PC-3 (cell line): ENCODE data around the gene EIF4E. TPM values are rescaled to one million over a fixed set of nuclear protein-coding genes. Genes with fewer than 3 reads are reported as not detected.
A peak's percentile ranks its signal among the peaks of the same experiment; 100 is the strongest.

Source experiments
- ATAC-seq: fragments of 200-7000 bp; cut with Tn5 transposase; 2 replicates; pipeline ENCODE4 v1.9.1; 2020; ENCODE audit warnings: mild to moderate bottlenecking, moderate library complexity
- BruUV-seq: library from RNA; stranded (reverse); fragments of 400-500 nt; replicated peaks from 2 replicates; lab custom pipeline; 2021; lab: Mats Ljungman, UMichigan
- CTCF ChIA-PET: fragments of 300-600 bp; sonication (Branson Sonifier 250); formaldehyde crosslinking; loops from one replicate; lab custom pipeline; 2022; ENCODE audit warnings: antibody characterized with exemption; lab: Charles Lee
- POLR2A ChIA-PET: fragments of 300-600 bp; sonication (Branson Sonifier 250); formaldehyde crosslinking; loops from one replicate; lab custom pipeline; 2022; ENCODE audit warnings: antibody characterized with exemption; ENCODE audit not compliant: unreplicated experiment; lab: Charles Lee
- DNase-seq: peaks from one replicate; pipeline ENCODE4 v3.0.0-alpha.2; 2015
- H2AFZ ChIP-seq: fragments of 300-600 bp; sonication (generic); 2 replicates; pipeline ENCODE4 v1.6.0; 2016; ENCODE audit warnings: antibody characterized with exemption, low read length
- H3F3A ChIP-seq: fragments of 300-600 bp; sonication (generic); one replicate; pipeline ENCODE4 v1.6.0; 2017; ENCODE audit warnings: antibody characterized with exemption, low read length, control low read depth, mild to moderate bottlenecking; ENCODE audit not compliant: unreplicated experiment
- H3K27ac ChIP-seq: fragments of 300-600 bp; sonication (generic); 2 replicates; pipeline ENCODE4 v1.5.1; 2016; ENCODE audit warnings: mild to moderate bottlenecking, low read length
- H3K27me3 ChIP-seq: fragments of 300-600 bp; sonication (generic); 2 replicates; pipeline ENCODE4 v1.6.1; 2016; ENCODE audit warnings: low read length, mixed read lengths
- H3K36me3 ChIP-seq: fragments of 300-600 bp; sonication (generic); 2 replicates; pipeline ENCODE4 v1.6.1; 2016; ENCODE audit warnings: low read depth, mixed run types, low read length, mixed read lengths
- H3K4me1 ChIP-seq: fragments of 300-600 bp; sonication (generic); 2 replicates; pipeline ENCODE4 v1.5.1; 2016; ENCODE audit warnings: low read length; ENCODE audit not compliant: insufficient read depth
- H3K4me2 ChIP-seq: fragments of 300-600 bp; sonication (generic); 2 replicates; pipeline ENCODE4 v1.6.0; 2016; ENCODE audit warnings: low read length
- H3K4me3 ChIP-seq: fragments of 300-600 bp; sonication (generic); 2 replicates; pipeline ENCODE4 v1.5.1; 2016; ENCODE audit warnings: mild to moderate bottlenecking, low read length, mixed read lengths
- H3K79me2 ChIP-seq: fragments of 300-600 bp; sonication (generic); 2 replicates; pipeline ENCODE4 v1.6.1; 2017; ENCODE audit warnings: low read length, mixed read lengths
- H3K9ac ChIP-seq: fragments of 300-600 bp; sonication (generic); 2 replicates; pipeline ENCODE4 v1.6.0; 2016; ENCODE audit warnings: mild to moderate bottlenecking, low read length
- H3K9me2 ChIP-seq: fragments of 300-600 bp; sonication (generic); replicated peaks from 2 replicates; pipeline ENCODE4 v1.6.1; 2016; ENCODE audit warnings: mixed run types, low read length, mixed read lengths
- H3K9me3 ChIP-seq: fragments of 300-600 bp; sonication (generic); 2 replicates; pipeline ENCODE4 v1.6.1; 2016; ENCODE audit warnings: low read length, mixed read lengths
- H4K20me1 ChIP-seq: fragments of 300-600 bp; sonication (generic); 2 replicates; pipeline ENCODE4 v1.6.1; 2016; ENCODE audit warnings: low read length, mixed read lengths
- CTCF ChIP-seq: fragments of 300-600 bp; sonication (generic); conservative IDR thresholded peaks from 2 replicates; pipeline ENCODE4 v1.5.1; 2017; ENCODE audit warnings: antibody characterized with exemption, low read depth, mild to moderate bottlenecking, low read length
- EZH2 ChIP-seq: fragments of 300-600 bp; sonication (generic); IDR thresholded peaks from one replicate; pipeline ENCODE4 v1.6.1; 2017; ENCODE audit warnings: antibody characterized with exemption, mild to moderate bottlenecking, low read length; ENCODE audit not compliant: unreplicated experiment
- EZH2phosphoT487 ChIP-seq: fragments of 300-600 bp; sonication (generic); IDR thresholded peaks from 2 replicates; pipeline ENCODE4 v1.6.1; 2018; ENCODE audit warnings: mild to moderate bottlenecking, antibody characterized with exemption, low read length, borderline replicate concordance
- intact Hi-C: fragments of 100-400 bp; cut with micrococcal nuclease; formaldehyde crosslinking; loops from 2 replicates; pipeline ENCODE4 v1.9.0; 2023
- total RNA-seq: library from RNA; depleted of rRNA; stranded (reverse); fragments of >200 nt; gene quantifications from 2 replicates; pipeline ENCODE4 v1.2.3, GENCODE V29; 2014

Gene EIF4E
- total RNA-seq, 1 experiment from 2014 or later, result 134 TPM

DNA sequence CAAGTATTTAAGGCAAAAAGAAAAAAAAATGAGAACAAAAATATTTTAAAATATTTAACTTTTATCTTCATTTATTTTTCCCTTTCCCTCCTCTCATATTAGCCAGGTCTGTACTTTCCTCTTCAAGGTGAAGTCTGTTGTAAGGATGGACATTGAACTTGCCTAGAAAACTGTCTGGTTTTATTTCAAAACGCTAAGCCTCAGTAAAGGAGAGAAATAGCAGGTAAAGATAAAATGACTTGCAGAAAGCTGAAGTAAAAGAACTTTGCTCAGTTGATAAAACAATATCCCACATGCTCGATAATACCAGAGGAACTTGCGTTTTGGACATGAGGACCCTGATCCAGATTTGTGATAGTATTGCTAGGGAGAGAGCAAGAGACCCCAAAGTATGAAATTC, 38.0 kb upstream of the EIF4E start:
- Histone ChIP-seq H3K9ac (no peak overlapping the region), H3K27ac (no peak overlapping the region), H3K4me3 (no peak overlapping the region), H3K9me2 (no peaks in the 10 kb centered on the region), H3K4me1 (peaks cover 11% of the 10 kb centered on the region; the same call in 1 of the 2 replicates), H3K79me2 (no peaks in the 10 kb centered on the region), H4K20me1 (no peaks in the 10 kb centered on the region), H3K4me2 (no peak overlapping the region), H2AFZ (no peak overlapping the region), H3K9me3 (no peaks in the 10 kb centered on the region), H3F3A (no peaks in the 10 kb centered on the region), H3K36me3 (no peaks in the 10 kb centered on the region), H3K27me3 (no peaks in the 10 kb centered on the region)
- TF ChIP-seq CTCF, result no peak
- no peak for TF ChIP-seq EZH2
- no peak for TF ChIP-seq EZH2phosphoT487
- POLR2A ChIA-PET, result no interaction called here
- intact Hi-C loops, result no loop called here
- ATAC-seq, result no peak
- no peak for DNase-seq
- CTCF ChIA-PET, result no interaction called here
- BruUV-seq, result no TSS peak

GRCh38 chr4:98963538-98964433, 34.9 kb upstream of the EIF4E start:
- Histone ChIP-seq H3K36me3 (no peaks in the 10 kb centered on the region), H3K9ac (no peak overlapping the region), H3F3A (no peaks in the 10 kb centered on the region), H3K79me2 (no peaks in the 10 kb centered on the region), H3K27me3 (no peaks in the 10 kb centered on the region), H3K9me3 (no peaks in the 10 kb centered on the region), H3K4me1 (peaks cover 11% of the 10 kb centered on the region; the same call in 1 of the 2 replicates), H2AFZ (peak overlapping the region; percentile 68), H4K20me1 (no peaks in the 10 kb centered on the region), H3K27ac (peak overlapping the region; percentile 37), H3K4me2 (peak overlapping the region; percentile 17; the same call in 1 of the 2 replicates), H3K4me3 (no peak overlapping the region), H3K9me2 (no peaks in the 10 kb centered on the region)
- intact Hi-C loops, result no loop called here
- DNase-seq, result peak; percentile 23
- no peak for TF ChIP-seq EZH2phosphoT487
- no peak for TF ChIP-seq EZH2
- TF ChIP-seq CTCF, result no peak
- CTCF ChIA-PET, result no interaction called here
- peak; percentile 37 for ATAC-seq
- BruUV-seq, result no TSS peak
- POLR2A ChIA-PET, result no interaction called here

DNA sequence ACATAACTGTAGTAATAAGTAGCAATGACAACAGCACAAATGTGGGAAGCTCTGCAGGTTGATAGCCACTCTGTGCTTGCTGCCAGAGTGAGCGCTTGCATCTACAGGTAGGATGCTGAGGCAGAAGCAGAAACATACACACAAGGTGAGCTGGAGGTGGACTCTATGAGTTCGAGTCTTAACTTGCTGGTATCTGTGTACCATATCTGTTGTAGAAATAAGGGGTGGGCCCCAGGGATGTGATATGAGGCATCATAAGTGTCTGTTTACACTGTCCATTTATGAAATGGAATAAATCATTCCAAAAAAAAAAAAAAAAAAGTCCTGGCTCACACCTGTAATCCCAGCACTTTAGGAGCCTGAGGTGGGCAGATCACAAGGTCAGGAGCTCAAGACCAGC, 32.8 kb upstream of the EIF4E start:
- Histone ChIP-seq H3K4me2 (no peak overlapping the region), H3K4me3 (no peak overlapping the region), H4K20me1 (no peaks in the 10 kb centered on the region), H3K9me3 (no peaks in the 10 kb centered on the region), H2AFZ (no peak overlapping the region), H3K4me1 (peaks cover 11% of the 10 kb centered on the region; the same call in 1 of the 2 replicates), H3K9me2 (no peaks in the 10 kb centered on the region), H3K79me2 (no peaks in the 10 kb centered on the region), H3F3A (no peaks in the 10 kb centered on the region), H3K27me3 (no peaks in the 10 kb centered on the region), H3K27ac (no peak overlapping the region), H3K36me3 (no peaks in the 10 kb centered on the region), H3K9ac (no peak overlapping the region)
- TF ChIP-seq CTCF (no peak), EZH2phosphoT487 (no peak), EZH2 (no peak)
- no peak for ATAC-seq
- POLR2A ChIA-PET, result no interaction called here
- CTCF ChIA-PET, result no interaction called here
- no peak for DNase-seq
- no TSS peak for BruUV-seq
- intact Hi-C loops, result no loop called here
